HEK293T (cell line): Measurements from ENCODE around the gene SLC25A25.

Source experiments
- BHLHE40 ChIP-seq: fragments of 450-650 bp; IDR thresholded peaks from 2 replicates; pipeline ENCODE4 v1.6.1; 2016; ENCODE audit warnings: mild to moderate bottlenecking, moderate library complexity, borderline replicate concordance
- FOXA1 ChIP-seq: fragments of 450-650 bp; IDR thresholded peaks from 2 replicates; pipeline ENCODE4 v1.6.1; 2016; ENCODE audit warnings: mild to moderate bottlenecking
- FOXK2 ChIP-seq: fragments of 450-650 bp; IDR thresholded peaks from 2 replicates; pipeline ENCODE4 v1.6.1; 2016; ENCODE audit warnings: mild to moderate bottlenecking
- FOXM1 ChIP-seq: fragments of 450-650 bp; IDR thresholded peaks from 2 replicates; pipeline ENCODE4 v1.6.1; 2017; ENCODE audit warnings: mild to moderate bottlenecking, borderline replicate concordance
- LEF1 ChIP-seq: fragments of 450-650 bp; IDR thresholded peaks from 2 replicates; pipeline ENCODE4 v1.6.1; 2017; ENCODE audit warnings: mild to moderate bottlenecking, borderline replicate concordance
- SP1 ChIP-seq: fragments of 450-650 bp; IDR thresholded peaks from 2 replicates; pipeline ENCODE4 v1.6.1; 2017
- ZNF384 ChIP-seq: fragments of 450-650 bp; IDR thresholded peaks from 2 replicates; pipeline ENCODE4 v1.6.1; 2016

DNA sequence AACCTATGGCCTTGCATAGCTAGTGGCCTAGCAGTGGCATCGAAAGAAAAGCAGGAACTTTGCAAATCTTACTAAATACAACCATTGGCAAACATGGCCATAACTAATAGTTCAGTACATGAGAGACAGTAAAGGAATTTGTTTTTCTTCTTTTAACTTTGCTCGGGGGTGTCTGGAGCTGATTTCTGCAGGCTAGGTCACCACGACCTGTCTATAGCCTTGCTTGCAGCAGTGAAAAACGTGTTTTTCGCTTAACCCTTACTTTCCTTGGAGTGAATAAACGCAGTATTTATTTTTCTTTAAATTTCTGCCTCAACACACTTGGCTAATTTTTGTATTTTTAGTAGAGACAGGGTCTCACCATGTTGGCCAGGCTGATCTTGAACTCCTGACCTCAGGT is 20.8 kb upstream of the SLC25A25 start:
- TF ChIP-seq BHLHE40 = no peak
- no peak for TF ChIP-seq FOXA1
- no peak for TF ChIP-seq FOXM1
- TF ChIP-seq SP1 = no peak
- no peak for TF ChIP-seq LEF1
- TF ChIP-seq FOXK2 = no peak
- TF ChIP-seq ZNF384 = no peak
